Fibroblast of upper back skin (primary cell): ENCODE results near the gene STAB2.
"Not testable (repeated sequence)": the region's sequence is repeated elsewhere in the genome, so short reads cannot be mapped to it uniquely, and the experiment has no call there.

Source experiments
- DNase-seq: peaks from one replicate; pipeline ENCODE4 v3.0.0-alpha.2; 2013

Gene STAB2

GRCh38 chr12:103791350-103791920, 204.4 kb downstream of the STAB2 start:
- no peak for DNase-seq

GRCh38 chr12:103793046-103793445, 206.0 kb downstream of the STAB2 start:
- no peak for DNase-seq

- no peak for DNase-seq
These were observed 206.5 kb downstream of the STAB2 start for GRCh38 chr12:103793512-103794045.

- no peak for DNase-seq
These were observed 207.5 kb downstream of the STAB2 start for GRCh38 chr12:103794309-103795213.

GRCh38 chr12:103798586-103798985, 211.5 kb downstream of the STAB2 start:
- no peak for DNase-seq

GRCh38 chr12:103799504-103799856, 212.4 kb downstream of the STAB2 start:
- no peak for DNase-seq

- peak; percentile 70 for DNase-seq
These were observed 213.0 kb downstream of the STAB2 start for GRCh38 chr12:103799857-103800771.

GRCh38 chr12:103801709-103802585, 214.9 kb downstream of the STAB2 start:
- DNase-seq = no peak

- no peak for DNase-seq
These were observed 215.5 kb downstream of the STAB2 start for GRCh38 chr12:103802586-103802886.

GRCh38 chr12:103803847-103804246, 216.8 kb downstream of the STAB2 start:
- DNase-seq = no peak

GRCh38 chr12:103805655-103806360, 218.7 kb downstream of the STAB2 start:
- DNase-seq = no peak

GRCh38 chr12:103806803-103807202, 219.7 kb downstream of the STAB2 start:
- DNase-seq = no peak

- no peak for DNase-seq
These were observed 220.6 kb downstream of the STAB2 start for GRCh38 chr12:103807561-103808238.

GRCh38 chr12:103808239-103808880, 221.3 kb downstream of the STAB2 start:
- DNase-seq = no peak

GRCh38 chr12:103809154-103809553, 222.1 kb downstream of the STAB2 start:
- no peak for DNase-seq

GRCh38 chr12:103809639-103810038, 222.6 kb downstream of the STAB2 start:
- DNase-seq = not testable (repeated sequence)

GRCh38 chr12:103810111-103810510, 223.0 kb downstream of the STAB2 start:
- no peak for DNase-seq

- no peak for DNase-seq
These were observed 224.7 kb downstream of the STAB2 start for GRCh38 chr12:103811791-103812190.

- DNase-seq = no peak
These were observed 225.7 kb downstream of the STAB2 start for GRCh38 chr12:103812789-103813188.

- no peak for DNase-seq
These were observed 226.4 kb downstream of the STAB2 start for GRCh38 chr12:103813426-103813825.
